ENCODE data around the gene ZNF555.
"Not testable (repeated sequence)": the region's sequence is repeated elsewhere in the genome, so short reads cannot be mapped to it uniquely, and the experiment has no call there.

ZNF555 gene

DNA sequence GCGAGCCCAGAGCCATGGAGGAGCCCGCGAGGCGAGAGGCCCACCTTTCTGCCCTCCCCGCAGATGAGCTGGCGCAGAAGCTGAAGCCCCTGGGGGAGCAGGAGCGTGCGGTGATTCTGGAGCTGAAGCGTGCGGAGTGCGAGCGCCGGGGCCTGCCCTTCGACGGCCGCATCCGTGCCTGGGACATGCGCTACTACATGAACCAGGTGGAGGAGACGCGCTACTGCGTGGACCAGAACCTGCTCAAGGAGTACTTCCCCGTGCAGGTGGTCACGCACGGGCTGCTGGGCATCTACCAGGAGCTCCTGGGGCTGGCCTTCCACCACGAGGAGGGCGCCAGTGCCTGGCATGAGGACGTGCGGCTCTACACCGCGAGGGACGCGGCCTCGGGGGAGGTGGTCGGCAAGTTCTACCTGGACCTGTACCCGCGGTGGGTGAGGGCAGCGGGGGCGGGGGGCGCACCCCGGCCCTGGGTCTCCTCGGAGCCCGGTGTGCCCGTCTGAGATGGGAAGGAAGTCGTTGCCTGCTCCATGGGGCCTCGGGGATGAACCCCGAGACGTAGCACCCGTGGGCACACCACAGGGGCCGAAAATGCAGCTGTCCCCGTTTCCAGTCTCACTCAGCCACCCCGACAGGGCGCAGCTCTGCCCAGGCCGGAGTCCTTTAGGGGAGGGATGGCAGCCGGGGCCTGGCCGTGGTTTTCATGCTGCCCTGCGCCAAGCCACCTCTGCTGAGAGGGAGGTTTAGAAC lies 33.7 kb upstream of the ZNF555 start:
- no peak for DNase-seq

DNA sequence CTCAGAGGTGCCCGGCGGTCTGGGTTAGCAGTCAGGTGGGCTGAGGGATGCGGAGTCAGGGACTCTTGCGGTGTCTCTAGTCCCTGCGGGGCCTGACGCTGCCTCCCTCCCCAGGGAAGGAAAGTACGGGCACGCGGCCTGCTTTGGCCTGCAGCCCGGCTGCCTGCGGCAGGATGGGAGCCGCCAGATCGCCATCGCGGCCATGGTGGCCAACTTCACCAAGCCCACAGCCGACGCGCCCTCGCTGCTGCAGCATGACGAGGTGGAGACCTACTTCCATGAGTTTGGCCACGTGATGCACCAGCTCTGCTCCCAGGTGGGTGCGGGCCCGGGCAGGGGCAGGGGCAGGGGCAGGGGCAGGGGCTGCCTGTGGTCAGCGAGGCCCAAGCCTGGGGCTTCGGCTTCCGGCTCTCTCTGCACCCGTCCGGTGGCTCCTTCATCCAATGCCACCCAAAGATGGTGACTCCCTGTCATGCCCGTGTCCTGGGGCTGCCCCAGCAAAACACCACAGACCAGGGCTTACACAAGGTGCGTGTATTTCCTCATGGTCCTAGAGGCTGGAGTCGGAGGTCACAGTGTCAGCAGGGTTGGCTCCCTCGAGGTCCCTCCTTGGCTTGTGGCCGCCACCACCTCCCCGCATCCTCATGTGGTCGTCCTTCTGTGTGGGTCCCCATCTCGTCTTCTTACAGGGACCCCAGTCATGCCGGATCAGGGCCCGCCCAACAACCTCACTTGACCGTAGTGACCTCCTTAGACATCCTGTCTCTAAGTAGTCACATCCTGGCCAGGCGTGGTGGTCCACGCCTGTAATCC lies 32.9 kb upstream of the ZNF555 start:
- DNase-seq: no peak

DNA sequence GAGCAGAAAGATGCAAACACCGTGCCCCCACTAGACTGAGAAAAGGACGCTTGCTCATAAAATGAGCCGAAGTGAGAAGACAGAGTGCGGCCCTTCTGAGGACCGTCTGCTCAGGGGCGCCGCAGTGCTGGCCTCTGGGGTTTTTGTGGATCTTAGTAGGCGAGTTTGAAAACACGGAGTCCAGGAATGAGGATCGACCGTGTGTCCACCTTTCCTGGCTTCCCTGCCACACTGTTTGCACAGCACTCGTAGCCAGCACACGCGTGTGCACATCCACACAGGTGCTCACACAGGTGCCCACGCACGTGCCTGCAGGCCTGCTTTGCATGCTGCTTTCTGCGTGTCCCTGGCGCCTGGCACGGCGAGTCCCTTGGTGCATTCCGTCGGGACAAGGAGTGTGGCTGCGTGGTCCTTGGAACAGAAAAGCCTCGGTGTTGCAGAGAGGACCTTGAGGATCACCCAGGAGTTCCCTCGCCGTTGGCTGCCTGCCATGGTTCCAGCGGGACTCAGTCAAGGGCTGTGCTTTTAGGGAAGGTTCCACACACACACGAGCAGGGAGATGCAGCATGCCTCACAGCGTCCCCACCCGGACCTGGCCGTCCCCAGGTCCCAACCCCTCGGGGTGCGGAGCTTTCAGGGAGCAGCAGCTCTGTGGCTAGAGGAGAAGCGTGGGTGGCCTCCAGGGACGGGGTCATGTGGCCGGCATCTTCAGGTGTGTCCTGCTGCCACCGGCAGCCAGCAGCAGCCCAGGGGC lies 31.7 kb upstream of the ZNF555 start:
- no peak for DNase-seq

DNA sequence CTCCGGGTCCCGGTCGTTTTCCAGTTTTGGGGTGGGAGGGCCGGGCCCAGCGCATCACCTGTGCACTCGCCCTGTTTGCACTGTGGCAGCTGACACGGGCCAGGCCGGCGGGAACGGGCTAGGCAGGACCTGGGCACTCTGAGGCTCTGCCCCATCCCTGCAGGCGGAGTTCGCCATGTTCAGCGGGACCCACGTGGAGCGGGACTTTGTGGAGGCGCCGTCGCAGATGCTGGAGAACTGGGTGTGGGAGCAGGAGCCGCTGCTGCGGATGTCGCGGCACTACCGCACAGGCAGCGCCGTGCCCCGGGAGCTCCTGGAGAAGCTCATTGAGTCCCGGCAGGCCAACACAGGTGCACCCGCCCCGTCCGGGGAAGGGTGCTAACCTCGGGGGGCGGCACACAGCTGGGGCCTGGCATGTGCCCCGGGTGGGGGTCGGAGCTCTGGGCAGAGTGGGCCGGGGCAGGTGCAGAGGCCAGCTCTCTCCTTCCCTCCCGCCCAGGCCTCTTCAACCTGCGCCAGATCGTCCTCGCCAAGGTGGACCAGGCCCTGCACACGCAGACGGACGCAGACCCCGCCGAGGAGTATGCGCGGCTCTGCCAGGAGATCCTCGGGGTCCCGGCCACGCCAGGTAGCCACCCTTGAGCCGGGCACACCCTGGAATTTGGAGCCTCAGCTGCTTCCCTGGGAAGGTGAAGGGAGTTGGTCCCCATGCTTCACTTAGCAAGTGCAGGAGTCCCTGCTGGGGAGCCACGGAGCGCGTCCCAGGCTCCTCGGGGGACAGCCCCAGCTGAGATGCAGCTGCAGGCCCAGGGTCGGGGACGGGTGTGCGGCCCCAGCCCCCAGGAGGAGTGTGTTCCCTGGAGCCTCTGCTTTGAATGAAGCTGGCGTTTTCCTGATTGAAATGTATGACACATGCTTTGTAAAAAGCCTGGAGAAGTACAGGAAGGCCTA lies 30.9 kb upstream of the ZNF555 start:
- DNase-seq: no peak

DNA sequence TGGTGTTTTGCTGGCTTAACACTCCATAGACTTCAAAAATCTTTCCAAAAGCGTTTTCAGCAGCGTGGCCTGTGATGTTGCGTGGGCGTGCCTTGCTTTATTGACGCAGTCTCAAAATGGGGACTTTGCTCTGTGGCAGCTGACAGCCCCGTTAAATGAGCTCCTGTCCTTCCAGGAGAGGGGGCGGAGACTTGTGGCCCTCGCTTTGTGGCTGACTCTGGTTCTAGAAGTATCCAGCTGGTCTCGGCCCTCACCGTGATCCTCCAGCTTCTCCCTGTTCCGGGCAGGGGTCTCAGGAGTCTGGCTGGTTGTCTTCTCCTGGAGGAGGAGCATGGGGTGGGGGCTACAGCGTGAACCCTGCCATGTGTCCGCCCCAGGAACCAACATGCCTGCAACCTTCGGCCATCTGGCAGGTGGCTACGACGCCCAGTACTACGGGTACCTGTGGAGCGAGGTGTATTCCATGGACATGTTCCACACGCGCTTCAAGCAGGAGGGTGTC lies 30.0 kb upstream of the ZNF555 start:
- no peak for DNase-seq

DNA sequence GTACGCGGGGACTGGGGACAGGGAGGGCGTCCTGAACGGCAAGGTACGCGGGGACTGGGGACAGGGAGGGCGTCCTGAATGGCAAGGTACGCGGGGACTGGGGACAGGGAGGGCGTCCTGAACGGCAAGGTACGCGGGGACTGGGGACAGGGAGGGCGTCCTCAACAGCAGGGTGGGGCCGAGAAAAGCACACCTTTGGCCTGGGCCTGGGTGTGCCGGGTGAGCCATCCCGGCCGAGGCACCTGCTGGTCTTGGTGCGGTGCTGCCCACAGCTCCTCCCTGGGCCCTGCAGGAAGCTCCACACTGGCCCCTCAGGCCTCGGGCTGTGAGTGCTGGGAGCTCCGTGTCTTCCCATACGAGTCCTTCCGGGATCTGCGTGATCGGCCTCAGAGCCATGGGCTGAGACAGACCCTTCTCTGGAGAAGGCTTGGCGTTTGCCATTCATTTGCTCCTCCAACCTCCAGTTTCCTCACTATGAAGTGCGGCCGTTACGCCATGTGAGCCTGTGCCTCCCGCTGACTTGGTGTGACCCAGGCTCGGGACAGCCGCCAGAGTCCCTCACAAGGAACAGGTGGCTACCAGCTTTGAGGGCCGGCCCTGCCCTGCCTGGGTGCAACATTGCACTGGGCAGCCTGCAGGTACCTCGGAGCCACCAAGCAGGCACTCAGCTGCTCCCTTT lies 29.4 kb upstream of the ZNF555 start:
- DNase-seq: no peak

DNA sequence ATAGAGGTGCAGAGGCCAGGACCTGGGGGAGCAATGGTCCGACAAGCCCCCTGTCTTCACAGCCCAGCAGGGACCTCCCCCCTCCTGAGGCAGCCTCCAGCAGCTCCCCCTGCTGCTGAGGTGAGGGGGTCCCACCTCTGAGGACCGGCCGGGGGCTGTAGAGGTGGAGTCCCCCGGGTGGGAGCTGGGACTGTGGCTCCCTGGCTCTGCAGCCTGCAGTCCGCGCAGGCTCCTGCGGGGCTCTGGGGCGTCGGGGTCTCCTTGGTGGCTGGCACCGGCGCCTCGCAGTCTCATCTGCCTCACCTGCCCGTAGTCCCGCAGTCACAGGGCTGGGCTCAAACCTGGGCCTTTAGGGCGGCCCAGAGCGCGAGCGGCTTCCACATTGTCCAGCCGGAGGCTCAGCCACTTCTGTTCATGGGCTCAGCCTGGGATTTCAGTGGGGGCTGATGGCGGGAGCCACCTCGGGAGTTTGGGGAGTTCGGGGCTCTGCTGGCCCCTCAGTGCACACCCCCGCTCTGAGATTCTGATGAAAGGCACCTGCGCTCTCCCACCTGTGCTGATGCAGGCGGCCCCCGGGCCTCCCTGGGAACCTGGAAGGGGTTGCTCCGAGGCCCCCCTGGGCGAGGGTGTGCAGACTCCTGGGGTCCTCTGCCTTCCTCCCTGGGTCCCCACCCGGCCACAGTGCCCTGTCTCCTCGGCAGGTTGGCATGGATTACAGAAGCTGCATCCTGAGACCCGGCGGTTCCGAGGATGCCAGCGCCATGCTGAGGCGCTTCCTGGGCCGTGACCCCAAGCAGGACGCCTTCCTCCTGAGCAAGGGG lies 28.7 kb upstream of the ZNF555 start:
- DNase-seq: no peak

DNA sequence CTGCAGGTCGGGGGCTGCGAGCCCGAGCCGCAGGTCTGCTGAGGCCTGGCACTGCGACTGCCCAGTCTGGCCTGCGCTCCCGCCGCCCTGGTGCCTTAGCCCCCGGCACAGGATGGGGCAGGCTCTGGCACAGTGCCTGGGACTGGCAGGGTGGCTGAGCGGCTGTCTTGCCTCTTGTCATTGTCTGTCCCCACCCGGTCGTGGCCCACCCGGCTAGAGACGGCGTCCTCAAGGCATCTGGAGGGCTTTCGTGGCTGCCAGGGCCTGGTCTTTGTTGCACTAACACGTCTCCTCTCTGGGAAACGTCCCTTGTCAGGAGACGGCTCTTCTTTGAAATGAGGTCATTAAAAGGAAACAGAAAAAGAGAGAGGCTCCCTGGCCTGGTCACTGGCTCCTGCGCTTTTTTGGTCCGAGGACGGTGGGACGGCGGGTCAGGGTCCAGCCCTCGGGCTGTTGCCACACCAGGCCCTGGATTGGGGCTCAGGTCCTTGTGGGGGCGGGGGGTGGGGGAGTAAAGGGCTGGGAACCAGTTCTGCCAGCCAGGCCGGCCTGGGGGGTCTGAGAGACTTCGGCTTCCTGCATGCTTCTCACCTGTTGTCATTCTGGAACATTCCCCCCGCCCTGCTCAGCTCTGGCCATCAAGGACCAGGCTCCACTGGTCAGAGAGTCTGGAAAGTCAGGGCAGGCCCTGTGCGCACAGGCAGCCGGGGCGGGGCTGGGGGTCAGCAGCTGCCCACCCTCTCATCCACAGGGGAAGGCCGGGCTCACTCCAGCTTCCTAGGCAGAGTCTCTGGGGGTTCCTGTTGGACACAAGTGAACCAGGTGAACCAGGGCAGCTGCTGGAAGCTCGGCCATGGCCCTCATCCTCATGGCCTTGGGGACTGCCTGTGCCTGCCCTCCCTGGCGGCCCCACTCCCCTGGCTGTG lies 27.8 kb upstream of the ZNF555 start:
- DNase-seq: no peak

DNA sequence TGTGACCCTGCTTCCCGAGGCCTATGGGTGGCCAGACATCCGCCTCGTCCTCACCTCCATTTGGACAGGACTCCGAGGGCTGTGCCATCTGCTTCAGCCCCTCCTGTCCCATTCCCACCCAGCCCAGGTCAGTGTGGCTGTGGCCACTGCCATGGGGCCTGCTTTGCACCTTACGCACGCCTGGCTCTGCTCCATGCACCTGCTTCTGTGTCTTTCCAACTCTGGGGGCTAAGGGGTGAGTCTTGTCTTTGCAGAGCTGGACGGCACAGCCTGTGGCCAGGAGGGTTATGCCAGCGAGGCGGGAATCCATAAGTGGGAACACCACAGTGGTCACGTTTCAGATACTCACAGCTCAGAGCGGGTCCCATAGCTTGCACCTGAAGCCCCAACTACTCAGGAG lies 26.8 kb upstream of the ZNF555 start:
- no peak for DNase-seq

DNA sequence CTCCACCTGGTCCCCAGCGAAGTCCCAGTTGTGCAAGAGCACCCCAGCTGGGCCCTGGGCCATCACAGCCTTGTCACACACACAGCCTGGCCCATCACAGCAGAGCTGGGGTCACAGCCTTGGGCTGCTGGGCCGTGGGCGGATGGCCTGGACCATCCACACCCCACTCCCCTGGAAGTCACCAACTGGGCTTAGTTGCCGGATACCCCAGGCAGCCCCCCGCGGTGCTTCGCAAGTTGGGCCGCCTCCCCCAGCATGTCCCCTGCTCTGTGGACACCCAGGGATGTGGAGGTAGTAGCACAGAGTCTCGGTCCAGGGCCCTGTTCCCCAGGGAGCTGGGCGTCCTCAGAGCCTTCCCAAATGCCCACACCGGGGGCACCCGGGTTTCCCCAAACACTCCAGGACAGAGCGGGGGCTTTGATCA lies 26.1 kb upstream of the ZNF555 start:
- DNase-seq: no peak

DNA sequence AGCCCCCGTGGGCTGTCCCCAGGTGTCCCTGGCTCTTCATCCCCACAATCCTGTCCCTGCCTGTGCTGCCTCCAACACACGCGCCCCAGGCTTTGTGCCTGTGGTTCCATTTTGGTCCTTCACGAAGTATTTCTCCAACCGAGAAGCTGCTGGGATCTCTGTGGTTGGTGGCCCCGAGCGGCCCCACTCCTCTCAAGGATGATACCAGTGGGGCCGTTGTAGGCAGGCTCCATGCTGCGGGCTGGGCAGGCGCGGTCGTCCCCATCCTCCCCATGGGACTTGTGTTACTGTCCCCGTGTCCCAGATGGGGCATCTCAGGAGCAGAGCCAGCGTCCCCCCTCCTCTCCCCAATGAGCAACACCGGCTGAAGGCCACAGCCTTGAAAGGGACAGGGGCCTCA lies 25.4 kb upstream of the ZNF555 start:
- DNase-seq: no peak

DNA sequence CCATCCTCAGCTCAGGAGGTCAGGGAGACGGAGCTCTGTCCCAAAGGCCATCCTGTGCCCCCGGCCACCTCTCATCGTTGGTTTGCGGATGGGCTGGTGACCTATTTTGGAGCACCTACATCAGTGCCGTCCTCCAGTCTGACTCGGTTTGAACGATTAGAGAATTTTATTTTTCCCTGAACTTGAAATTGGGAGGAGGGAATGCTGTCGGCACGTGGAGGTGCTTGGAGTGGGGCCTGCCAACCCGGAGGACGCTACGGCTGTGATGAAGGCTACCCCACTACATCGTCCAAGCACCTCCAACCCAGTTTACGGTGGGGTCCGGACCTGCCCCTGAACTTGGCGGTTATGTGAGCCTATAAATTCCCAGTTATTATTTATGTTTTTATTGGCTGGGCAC lies 24.6 kb upstream of the ZNF555 start:
- DNase-seq: no peak

DNA sequence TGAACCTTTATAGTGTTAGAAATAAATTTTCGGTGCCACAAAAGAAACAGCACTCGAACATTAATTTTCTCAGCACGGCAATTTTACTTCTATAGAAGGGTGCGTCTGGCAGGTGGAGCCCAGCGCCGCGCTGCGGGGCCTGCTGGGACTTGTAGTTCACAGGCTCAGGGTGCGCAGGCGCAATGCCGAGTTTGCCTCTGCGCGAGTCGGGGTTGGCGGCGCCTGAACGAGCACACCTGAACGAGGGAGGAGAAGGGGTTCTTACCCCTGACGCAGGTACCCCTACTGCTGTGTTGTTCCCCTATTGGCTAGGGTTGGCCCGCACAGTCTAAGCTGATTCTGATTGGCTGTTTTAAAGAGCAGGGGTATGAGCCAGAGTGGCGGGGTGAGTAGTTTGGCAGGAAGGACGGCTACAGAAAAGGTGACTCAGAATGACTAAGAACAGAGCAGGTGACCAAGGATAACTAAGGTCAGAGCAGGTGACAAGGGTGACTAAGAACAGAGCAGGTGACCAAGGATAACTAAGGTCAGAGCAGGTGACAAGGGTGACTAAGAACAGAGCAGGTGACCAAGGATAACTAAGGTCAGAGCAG lies 23.9 kb upstream of the ZNF555 start:
- DNase-seq: not testable (repeated sequence)

DNA sequence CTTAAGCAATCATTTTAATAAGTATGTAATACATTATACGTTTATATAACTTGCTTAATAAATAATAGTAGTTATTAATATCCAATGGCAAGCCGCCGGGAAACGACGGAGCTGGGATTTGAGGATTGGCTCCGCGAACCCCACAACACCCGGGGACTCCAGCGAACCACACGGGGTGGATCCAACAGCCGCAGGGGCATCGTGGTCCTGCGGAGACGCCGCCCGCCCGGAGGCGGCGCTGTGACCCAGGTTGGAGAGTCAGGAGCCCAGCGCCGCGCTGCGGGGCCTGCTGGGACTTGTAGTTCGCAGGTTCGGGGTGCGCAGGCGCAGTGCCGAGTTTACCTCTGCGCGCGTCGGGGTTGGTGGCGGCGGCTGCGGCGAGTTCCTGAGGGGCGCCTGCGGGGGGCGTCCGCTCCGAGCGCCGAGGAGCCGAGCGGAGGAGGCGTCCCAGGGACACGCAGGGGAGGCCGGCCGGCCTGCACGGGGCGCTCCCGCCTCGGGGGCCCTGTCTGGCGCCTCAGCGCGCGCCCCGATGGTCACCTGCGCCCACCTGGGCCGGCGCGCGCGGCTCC lies 21.6 kb upstream of the ZNF555 start, which contains the start of gene ZNF554:
ZNF554 (plus strand) TSS at position 329 of the 572 bp plus-strand sequence; CDS start at position 533, 204 bp downstream.
- peak; percentile 92 for DNase-seq

DNA sequence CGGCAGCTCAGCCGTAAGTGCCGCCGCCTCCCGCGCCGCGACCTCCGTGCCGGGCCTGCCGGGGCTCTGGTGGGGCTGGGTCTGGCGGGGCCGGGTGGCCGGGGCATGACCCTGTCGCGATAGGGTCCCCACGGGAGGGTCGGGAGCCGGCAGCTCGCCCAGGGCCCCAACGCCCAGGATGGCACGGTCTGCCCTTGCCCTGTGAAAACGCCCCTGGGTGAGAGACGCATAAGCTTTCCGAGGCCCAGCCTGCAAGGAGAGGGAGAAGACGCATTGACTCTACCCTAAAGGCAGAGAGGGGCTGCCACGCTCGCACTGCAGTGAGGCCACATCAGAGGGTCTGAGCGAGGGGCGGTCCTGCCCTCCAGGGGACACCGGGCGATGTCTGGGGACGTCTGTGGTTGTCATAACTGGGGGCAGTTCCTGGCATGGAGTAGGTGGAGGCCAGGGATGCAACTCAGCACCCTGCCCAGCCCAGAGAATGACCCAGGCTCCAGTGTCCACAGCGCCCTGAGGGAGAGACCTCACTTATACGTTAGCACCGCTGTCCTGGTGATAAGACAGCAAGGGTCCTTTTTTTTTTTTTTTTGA lies 21.1 kb upstream of the ZNF555 start:
- no peak for DNase-seq

DNA sequence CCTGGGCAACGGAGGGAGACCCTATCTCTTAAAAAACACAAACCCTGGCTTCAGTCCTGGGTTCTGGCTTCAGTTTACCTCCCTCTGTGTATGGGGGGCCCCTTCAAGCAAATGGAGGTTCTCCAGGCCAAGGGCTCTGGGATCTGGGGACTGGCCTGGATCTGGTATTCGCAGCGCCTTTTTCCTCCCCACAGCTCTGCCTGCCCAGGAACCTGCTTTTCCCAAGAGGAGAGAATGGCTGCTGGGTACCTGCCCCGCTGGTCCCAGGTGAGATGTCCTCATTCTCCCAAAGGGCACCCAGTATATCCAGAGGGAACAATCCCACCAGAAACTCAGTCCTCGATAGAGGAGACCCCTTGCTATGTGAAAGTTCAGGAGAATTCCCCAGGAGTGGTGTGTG lies 18.4 kb upstream of the ZNF555 start:
- DNase-seq: no peak

DNA sequence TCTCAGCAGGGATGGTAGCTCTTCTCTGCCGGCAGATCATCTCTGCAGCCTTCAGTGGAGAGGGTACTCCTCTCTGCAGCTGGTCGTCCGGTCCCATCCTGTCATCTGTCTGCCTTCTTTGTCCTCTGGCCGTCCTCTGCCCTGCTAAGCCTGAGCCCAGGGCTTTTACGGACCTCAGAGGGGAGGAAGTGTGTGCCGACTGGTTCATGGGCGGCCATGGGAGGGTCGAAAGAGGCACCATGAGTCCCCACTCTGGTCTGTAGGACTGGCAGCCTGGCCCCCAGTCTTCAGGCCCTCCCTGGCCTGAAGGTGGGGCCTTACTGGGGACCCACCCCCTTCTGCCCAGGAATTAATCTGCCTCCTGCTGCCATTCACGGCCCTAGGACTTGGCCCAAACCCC lies 17.6 kb upstream of the ZNF555 start:
- no peak for DNase-seq

DNA sequence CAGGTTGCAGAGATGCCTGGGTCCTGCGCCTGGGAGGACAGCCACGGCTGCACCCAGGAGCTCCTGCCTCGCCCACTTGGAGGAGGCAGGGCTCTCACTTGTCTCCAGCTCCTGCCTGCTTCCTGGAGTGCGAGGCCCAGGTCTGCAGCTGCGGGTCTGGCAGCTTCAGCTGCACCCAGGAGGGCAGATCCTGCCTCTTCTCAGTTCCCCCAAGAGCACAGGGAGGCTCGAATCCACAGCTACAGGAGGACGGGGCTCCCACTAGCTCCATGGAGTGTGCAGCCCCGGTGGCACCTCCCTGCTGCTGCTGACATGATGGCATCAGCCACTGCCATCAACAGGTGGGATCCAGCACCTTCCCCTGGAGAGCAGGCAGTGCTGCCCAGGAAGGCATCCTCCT lies 17.1 kb upstream of the ZNF555 start:
- DNase-seq: no peak
